GM12878 (cell line): ENCODE measurements around the gene PPP2R3B. TPM values are rescaled to one million over a fixed set of nuclear protein-coding genes. Genes with fewer than 3 reads are reported as not detected.

Experiments
- ATAC-seq: fragments of 200-7000 bp; cut with Tn5 transposase; 3 replicates; pipeline ENCODE4 v1.9.1; 2020; ENCODE audit warnings: mild to moderate bottlenecking, moderate library complexity
- BruUV-seq: library from RNA; stranded (reverse); fragments of 400-500 nt; replicated peaks from 2 replicates; lab custom pipeline; 2021; lab: Mats Ljungman, UMichigan
- CTCF ChIA-PET: fragments of 300-600 bp; sonication (Branson Sonifier 250); formaldehyde crosslinking; extraction: SDS; loops from one replicate; lab custom pipeline; 2021; ENCODE audit warnings: inconsistent platforms; lab: Yijun Ruan, JAX
- POLR2A ChIA-PET: fragments of 350-600 bp; formaldehyde crosslinking; extraction: SDS; loops from one replicate; lab custom pipeline; 2021; ENCODE audit warnings: inconsistent platforms; lab: Charles Lee
- RAD21 ChIA-PET: fragments of 300-600 bp; sonication (Branson Sonifier 250); formaldehyde crosslinking; loops from one replicate; lab custom pipeline; 2023; ENCODE audit warnings: antibody characterized with exemption; ENCODE audit not compliant: unreplicated experiment; lab: Charles Lee
- SMC1A ChIA-PET: fragments of 300-600 bp; sonication (Branson Sonifier 250); formaldehyde crosslinking; loops from one replicate; lab custom pipeline; 2023; ENCODE audit not compliant: unreplicated experiment, uncharacterized antibody; lab: Charles Lee
- DNase-seq: peaks from one replicate; pipeline ENCODE4 v3.0.0-alpha.2; 2011; ENCODE audit warnings: low read depth, low spot score
- FAIRE-seq: peaks from 3 replicates; lab custom pipeline; 2011; peaks lifted over from hg19 to GRCh38; lab: Jason Lieb, UNC
- H2AFZ ChIP-seq: 2 replicates; pipeline ENCODE4 v1.6.0; 2011; ENCODE audit warnings: low read depth, low read length, control low read depth; ENCODE audit not compliant: control insufficient read depth
- H3K27ac ChIP-seq: 2 replicates; pipeline ENCODE4 v1.5.1; 2011; ENCODE audit warnings: control low read depth; ENCODE audit not compliant: control insufficient read depth, insufficient read depth
- H3K27me3 ChIP-seq, 2 experiments: replicated peaks in 1 of 2; 2 replicates each; pipeline versions ENCODE4 v1.6.0 to v1.6.1; 2011; ENCODE audit warnings: low read length in 1 of 2; ENCODE audit not compliant: control insufficient read depth in 2 of 2, insufficient read depth in 2 of 2
- H3K36me3 ChIP-seq, 2 experiments: 2 replicates each; pipeline ENCODE4 v1.5.1; 2011; ENCODE audit warnings: low read length in 1 of 2; ENCODE audit not compliant: control insufficient read depth in 2 of 2, insufficient read depth in 2 of 2
- H3K4me1 ChIP-seq: 2 replicates; pipeline ENCODE4 v1.6.1; 2011; ENCODE audit warnings: mild to moderate bottlenecking, low read length, moderate library complexity, mixed read lengths; ENCODE audit not compliant: control insufficient read depth, insufficient read depth
- H3K4me2 ChIP-seq: 2 replicates; pipeline ENCODE4 v1.6.0; 2011; ENCODE audit warnings: control low read depth; ENCODE audit not compliant: control insufficient read depth, insufficient read depth
- H3K4me3 ChIP-seq: fragments of 200-600 bp; sonication (generic); 2 replicates; pipeline ENCODE4 v1.5.1; 2016
- H3K79me2 ChIP-seq: 2 replicates; pipeline ENCODE4 v1.6.0; 2011; ENCODE audit warnings: low read length; ENCODE audit not compliant: control insufficient read depth, insufficient read depth
- H3K9ac ChIP-seq: 2 replicates; pipeline ENCODE4 v1.8.0; 2011; ENCODE audit warnings: low read length, control low read depth, mixed read lengths; ENCODE audit not compliant: control insufficient read depth, insufficient read depth
- H3K9me3 ChIP-seq: replicated peaks from 3 replicates; pipeline ENCODE4 v1.5.1; 2011; ENCODE audit warnings: mild to moderate bottlenecking, low read length; ENCODE audit not compliant: control insufficient read depth, insufficient read depth
- H4K20me1 ChIP-seq: 2 replicates; pipeline ENCODE4 v1.6.0; 2011; ENCODE audit not compliant: control insufficient read depth, insufficient read depth
- FOXK2 ChIP-seq: fragments of 450-650 bp; IDR thresholded peaks from 2 replicates; pipeline ENCODE4 v1.6.1; 2017; ENCODE audit warnings: mild to moderate bottlenecking, moderate library complexity
- KLF5 ChIP-seq: fragments of 450-650 bp; IDR thresholded peaks from 2 replicates; pipeline ENCODE4 v1.6.1; 2014; ENCODE audit warnings: mild to moderate bottlenecking; ENCODE audit not compliant: partially characterized antibody
- MYB ChIP-seq: fragments of 150-350 bp; IDR thresholded peaks from 2 replicates; pipeline ENCODE4 v1.6.1; 2014; ENCODE audit warnings: mild to moderate bottlenecking, low read depth, low read length, borderline replicate concordance
- NBN ChIP-seq: fragments of 450-650 bp; IDR thresholded peaks from 2 replicates; pipeline ENCODE4 v1.6.1; 2016
- NFIC ChIP-seq: IDR thresholded peaks from 2 replicates; pipeline ENCODE4 v1.6.1; 2012; ENCODE audit warnings: low read depth, mild to moderate bottlenecking, inconsistent platforms, low read length, moderate library complexity
- RAD51 ChIP-seq: fragments of 450-650 bp; IDR thresholded peaks from 2 replicates; pipeline ENCODE4 v1.6.1; 2016; ENCODE audit warnings: moderate library complexity, mild to moderate bottlenecking, inconsistent platforms
- SRF ChIP-seq, 2 experiments: IDR thresholded peaks; 2 replicates each; pipeline ENCODE4 v1.6.1; 2011; ENCODE audit warnings: low read depth in 2 of 2, low read length in 2 of 2, mild to moderate bottlenecking in 1 of 2, moderate library complexity in 1 of 2
- TARDBP ChIP-seq: IDR thresholded peaks from 2 replicates; pipeline ENCODE4 v1.6.1; 2016; ENCODE audit warnings: borderline replicate concordance
- TCF7 ChIP-seq: IDR thresholded peaks from 2 replicates; pipeline ENCODE4 v1.6.1; 2014; ENCODE audit warnings: antibody characterized with exemption, borderline replicate concordance
- WRNIP1 ChIP-seq: IDR thresholded peaks from 2 replicates; pipeline ENCODE4 v1.6.1; 2011; ENCODE audit warnings: low read depth, low read length, improper control_type of control experiment, borderline replicate concordance
- ZBTB33 ChIP-seq: fragments of 450-650 bp; IDR thresholded peaks from 2 replicates; pipeline ENCODE4 v1.6.1; 2017; ENCODE audit warnings: mild to moderate bottlenecking
- ZNF274 ChIP-seq: IDR thresholded peaks from one replicate; pipeline ENCODE4 v1.8.0; 2011; ENCODE audit not compliant: insufficient read length, insufficient read depth
- ZNF687 ChIP-seq: fragments of 450-650 bp; IDR thresholded peaks from 2 replicates; pipeline ENCODE4 v1.6.1; 2017; ENCODE audit warnings: mild to moderate bottlenecking, moderate library complexity
- WGBS: methylation state at CpG from one replicate; pipeline ENCODE4 v1.1.6; 2016; ENCODE audit warnings: low lambda C conversion rate; ENCODE audit not compliant: insufficient replicate concordance, insufficient coverage; ENCODE audit errors: missing lambda C conversion rate; 5-methylcytosine and 5-hydroxymethylcytosine counted together
- in situ Hi-C: fragments of 300-500 bp; cut with MboI; formaldehyde crosslinking; loops from 9 replicates; pipeline ENCODE4 v1.14.3; 2018; ENCODE audit warnings: mixed read lengths
- intact Hi-C: fragments of 100-400 bp; cut with micrococcal nuclease; formaldehyde crosslinking; loops from one replicate; pipeline ENCODE4 v1.14.2; 2022; ENCODE audit not compliant: unreplicated experiment
- polyA plus RNA-seq, 11 experiments: library from polyadenylated mRNA; depleted of rRNA in 4 of 11; unstranded in 6 of 11; stranded (reverse) in 5 of 11; fragments of >200 nt; fragmentation: Nextera tagmentation in 4 of 11; fragmentation: Illumina TruSeq in 1 of 11; extraction: Ambion mirVana in 4 of 11; extraction: Trizol in 1 of 11; gene quantifications; 1 replicate in 1 of 11; 2 replicates in 10 of 11; pipeline versions ENCODE4 v1.2.1 to v1.2.3, GENCODE V29; 2011 to 2016; ENCODE audit warnings: inconsistent platforms in 2 of 11, missing spikeins in 2 of 11, low read depth in 1 of 11
- total RNA-seq, 4 experiments: library from RNA; depleted of rRNA in 3 of 4; stranded (reverse); fragments of >200 nt in 3 of 4; fragmentation: Illumina TruSeq in 1 of 4; extraction: Trizol in 1 of 4; gene quantifications; 2 replicates each; pipeline versions ENCODE4 v1.2.1 to v1.2.3, GENCODE V29; 2013 to 2021

The PPP2R3B gene
- total and polyA plus RNA-seq, 10 of the 15 experiments (the other 5 are each of a cell fraction or from before 2014, with no cell fraction given), result 0.11 to 34.3 (median 9.7) TPM; not detected in 1

- ATAC-seq (no peak), DNase-seq (no peak), FAIRE-seq (no peak)
- BruUV-seq, result no TSS peak
- Histone ChIP-seq H3K4me2 (no peak overlapping the region), H3K36me3 (peaks cover 18 to 19% of the 10 kb centered on the region in 2 experiments; a peak in 3 of 4 replicates), H3K9ac (no peak overlapping the region), H2AFZ (no peak overlapping the region), H3K4me3 (no peak overlapping the region), H3K79me2 (no peaks in the 10 kb centered on the region; the same call in 1 of the 2 replicates), H3K4me1 (peaks cover 6% of the 10 kb centered on the region; the same call in 1 of the 2 replicates), H4K20me1 (no peaks in the 10 kb centered on the region), H3K27ac (no peak overlapping the region), H3K27me3 (no peaks in the 10 kb centered on the region), H3K9me3 (peaks cover 1% of the 10 kb centered on the region; the same call in 1 of the 3 replicates)
- CTCF ChIA-PET, result no interaction called here
- RAD21 ChIA-PET, result no interaction called here
- 68% methylated on average over 7 of the region's 7 CpGs for WGBS
- POLR2A ChIA-PET, result no interaction called here
- in situ Hi-C loops (no loop called here), intact Hi-C loops (no loop called here)
- SMC1A ChIA-PET, result no interaction called here
- TF ChIP-seq WRNIP1 (no peak), KLF5 (no peak), NBN (no peak)
These were observed 99.0 kb downstream of the PPP2R3B start for GRCh38 chrX:287670-288069.

- no peaks in the 10 kb centered on the region for H3K27me3 ChIP-seq
- intact Hi-C loops (no loop called here), in situ Hi-C loops (no loop called here)
- ChIA-PET POLR2A (no interaction called here), SMC1A (no interaction called here), RAD21 (no interaction called here), CTCF (no interaction called here)
- DNase-seq (no peak), ATAC-seq (no peak), FAIRE-seq (no peak)
- BruUV-seq, result TSS peak; percentile 62
- H3K9me3 ChIP-seq, result no peaks in the 10 kb centered on the region
- H3K27ac ChIP-seq, result no peak overlapping the region
- H4K20me1 ChIP-seq, result no peaks in the 10 kb centered on the region
- H3K4me1 ChIP-seq, result peaks cover 11% of the 10 kb centered on the region
- H3K9ac ChIP-seq, result no peak overlapping the region
- H3K36me3 ChIP-seq, result peaks cover 12 to 15% of the 10 kb centered on the region in 2 experiments; a peak in 3 of 4 replicates
- no peak overlapping the region for H2AFZ ChIP-seq
- WGBS, result 97% methylated on average over 13 of the region's 13 CpGs
- no peaks in the 10 kb centered on the region; the same call in 1 of the 2 replicates for H3K79me2 ChIP-seq
- H3K4me2 ChIP-seq, result no peak overlapping the region
- H3K4me3 ChIP-seq, result no peak overlapping the region
- TF ChIP-seq ZNF687, result no peak
- no peak for TF ChIP-seq RAD51
- no peak for TF ChIP-seq MYB
- TF ChIP-seq TARDBP, result no peak
- TF ChIP-seq FOXK2, result no peak
- no peak for TF ChIP-seq NFIC
- no peak for TF ChIP-seq ZBTB33
- TF ChIP-seq ZNF274, result no peak
- TF ChIP-seq SRF (IDR thresholded peaks at IDR 0.05; ENCODE audit: low read depth in 2 of 2, low read length in 2 of 2), result no peak
- no peak for TF ChIP-seq TCF7
These were observed 101.5 kb downstream of the PPP2R3B start for GRCh38 chrX:285076-285677.
